Panc1 (cell line): ENCODE results near the gene DAB2. TPM values are rescaled to one million over a fixed set of nuclear protein-coding genes. Genes with fewer than 3 reads are reported as not detected.

Experiments
- ATAC-seq: fragments of 200-7000 bp; cut with Tn5 transposase; 2 replicates; pipeline ENCODE4 v1.9.1; 2020; ENCODE audit warnings: mild to moderate bottlenecking, moderate library complexity
- BruUV-seq: library from RNA; stranded (reverse); fragments of 400-500 nt; replicated peaks from 2 replicates; lab custom pipeline; 2021; lab: Mats Ljungman, UMichigan
- CTCF ChIA-PET: fragments of 300-600 bp; sonication (Branson Sonifier 250); formaldehyde crosslinking; loops from one replicate; lab custom pipeline; 2022; ENCODE audit warnings: antibody characterized with exemption; lab: Charles Lee
- POLR2A ChIA-PET: fragments of 300-600 bp; sonication (Branson Sonifier 250); formaldehyde crosslinking; loops from one replicate; lab custom pipeline; 2022; ENCODE audit warnings: antibody characterized with exemption; lab: Charles Lee
- DNase-seq: peaks from one replicate; pipeline ENCODE4 v3.0.0-alpha.2; 2010; ENCODE audit warnings: low read depth, low spot score
- H3K27ac ChIP-seq: 2 replicates; pipeline ENCODE4 v1.5.1; 2011; ENCODE audit warnings: mild to moderate bottlenecking, low read length, inconsistent platforms
- H3K27me3 ChIP-seq: fragments of 200-500 bp; sonication (Bioruptor generic); 2 replicates; pipeline ENCODE4 v1.6.0; 2014; ENCODE audit warnings: low read length, inconsistent platforms; ENCODE audit not compliant: control insufficient read depth, insufficient read depth
- H3K36me3 ChIP-seq: fragments of 200-500 bp; sonication (Bioruptor generic); 2 replicates; pipeline ENCODE4 v1.5.1; 2014; ENCODE audit warnings: inconsistent platforms, mild to moderate bottlenecking, low read length, moderate library complexity; ENCODE audit not compliant: control insufficient read depth, insufficient read depth
- H3K4me1 ChIP-seq: 2 replicates; pipeline ENCODE4 v1.5.1; 2011; ENCODE audit warnings: inconsistent platforms, mild to moderate bottlenecking, low read length, moderate library complexity; ENCODE audit not compliant: control insufficient read depth, insufficient read depth
- H3K4me3 ChIP-seq, 2 experiments: 2 replicates each; pipeline ENCODE4 v1.5.1; 2011 to 2012; ENCODE audit warnings: low read depth in 2 of 2, low read length in 2 of 2, mild to moderate bottlenecking in 2 of 2, inconsistent platforms in 1 of 2, moderate library complexity in 1 of 2
- H3K9me3 ChIP-seq: fragments of 200-500 bp; sonication (Bioruptor generic); 2 replicates; pipeline ENCODE4 v1.5.1; 2014; ENCODE audit warnings: low read depth, mild to moderate bottlenecking, inconsistent platforms, low read length, moderate library complexity; ENCODE audit not compliant: control insufficient read depth, insufficient read depth
- CTCF ChIP-seq: fragments of 450-650 bp; IDR thresholded peaks from 2 replicates; pipeline ENCODE4 v1.5.1; 2017; ENCODE audit warnings: mild to moderate bottlenecking
- POLR2AphosphoS5 ChIP-seq: IDR thresholded peaks from 2 replicates; pipeline ENCODE4 v1.6.1; 2012; ENCODE audit warnings: mild to moderate bottlenecking, low read depth, low read length, moderate library complexity
- REST ChIP-seq, 2 experiments: IDR thresholded peaks; 2 replicates each; pipeline ENCODE4 v1.6.1; 2011 to 2012; ENCODE audit warnings: low read depth in 2 of 2, control low read depth in 1 of 2, low read length in 1 of 2, mild to moderate bottlenecking in 1 of 2, moderate library complexity in 1 of 2; ENCODE audit not compliant: insufficient read depth in 1 of 2
- SIN3A ChIP-seq: IDR thresholded peaks from 2 replicates; pipeline ENCODE4 v1.6.1; 2012; ENCODE audit warnings: low read depth, mild to moderate bottlenecking, low read length, moderate library complexity, borderline replicate concordance; ENCODE audit not compliant: insufficient read depth
- TCF7L2 ChIP-seq: IDR thresholded peaks from 2 replicates; pipeline ENCODE4 v1.6.1; 2011; ENCODE audit warnings: mild to moderate bottlenecking, low read depth, low read length, inconsistent platforms
- in situ Hi-C: cut with HindIII; loops from 2 replicates; pipeline ENCODE4 v1.10.0; 2016; ENCODE audit warnings: low sequenced_read_pairs, low pct_unique_long_range_greater_than_20kb
- intact Hi-C: fragments of 100-400 bp; cut with micrococcal nuclease; formaldehyde crosslinking; loops from one replicate; pipeline ENCODE4 v1.10.0; 2022; ENCODE audit not compliant: unreplicated experiment
- total RNA-seq: library from RNA; stranded (reverse); gene quantifications from one replicate; pipeline ENCODE4 v1.2.1, GENCODE V29; 2021; ENCODE audit not compliant: unreplicated experiment

Gene DAB2
- total RNA-seq, 1 experiment from 2014 or later = 1.7 TPM

GRCh38 chr5:39440192-39440957 is 15.6 kb upstream of the DAB2 start:
- in situ Hi-C loops = no loop called here
- ChIA-PET CTCF (no interaction called here), POLR2A (no interaction called here)
- Histone ChIP-seq H3K9me3 (no peaks in the 10 kb centered on the region), H3K27me3 (no peaks in the 10 kb centered on the region), H3K4me1 (no peaks in the 10 kb centered on the region), H3K4me3 (no peak overlapping the region), H3K36me3 (no peaks in the 10 kb centered on the region), H3K27ac (no peak overlapping the region)
- no peak for ATAC-seq
- BruUV-seq = no TSS peak
- no peak for DNase-seq
- intact Hi-C loops = no loop called here
- no peak for TF ChIP-seq SIN3A
- no peak for TF ChIP-seq POLR2AphosphoS5
- no peak for TF ChIP-seq CTCF
- no peak for TF ChIP-seq REST (IDR thresholded peaks at IDR 0.05; ENCODE audit: insufficient read depth in 1 of 2, low read depth in 2 of 2, low read length in 1 of 2)
- no peak for TF ChIP-seq TCF7L2

- BruUV-seq = no TSS peak
- Histone ChIP-seq H3K9me3 (no peaks in the 10 kb centered on the region), H3K36me3 (no peaks in the 10 kb centered on the region), H3K27me3 (no peaks in the 10 kb centered on the region), H3K4me3 (no peak overlapping the region), H3K27ac (no peak overlapping the region), H3K4me1 (no peaks in the 10 kb centered on the region)
- DNase-seq (no peak), ATAC-seq (no peak)
- POLR2A ChIA-PET = no interaction called here
- CTCF ChIA-PET = no interaction called here
- intact Hi-C loops (no loop called here), in situ Hi-C loops (no loop called here)
- TF ChIP-seq TCF7L2 (no peak), REST (IDR thresholded peaks at IDR 0.05; ENCODE audit: insufficient read depth in 1 of 2, low read depth in 2 of 2, low read length in 1 of 2) (no peak), CTCF (no peak)
Observed at GRCh38 chr5:39439582-39440162, 14.9 kb upstream of the DAB2 start.
